Fibroblast of skin of abdomen (primary cell): ENCODE measurements around the gene SPAG16.

Experiments used
- DNase-seq: peaks from one replicate; pipeline ENCODE4 v3.0.0-alpha.2; 2013

SPAG16 gene

GRCh38 chr2:214098811-214099210 is 814.5 kb downstream of the SPAG16 start:
- no peak for DNase-seq

- no peak for DNase-seq
Observed at GRCh38 chr2:214100488-214100887, 816.2 kb downstream of the SPAG16 start.

GRCh38 chr2:214103276-214104001 is 819.2 kb downstream of the SPAG16 start:
- DNase-seq: no peak

- no peak for DNase-seq
Observed at GRCh38 chr2:214104219-214104618, 820.0 kb downstream of the SPAG16 start.

- DNase-seq: no peak
Observed at GRCh38 chr2:214104967-214105366, 820.7 kb downstream of the SPAG16 start.

GRCh38 chr2:214107726-214108125 is 823.5 kb downstream of the SPAG16 start:
- no peak for DNase-seq

GRCh38 chr2:214108598-214108997 is 824.3 kb downstream of the SPAG16 start:
- no peak for DNase-seq

GRCh38 chr2:214117054-214117453 is 832.8 kb downstream of the SPAG16 start:
- DNase-seq: no peak

GRCh38 chr2:214126135-214126534 is 841.9 kb downstream of the SPAG16 start:
- peak; percentile 49 for DNase-seq

GRCh38 chr2:214127170-214127569 is 842.9 kb downstream of the SPAG16 start:
- no peak for DNase-seq

- DNase-seq: peak; percentile 74
Observed at GRCh38 chr2:214127571-214127970, 843.3 kb downstream of the SPAG16 start.

- DNase-seq: no peak
Observed at GRCh38 chr2:214128040-214128439, 843.8 kb downstream of the SPAG16 start.

GRCh38 chr2:214130114-214130513 is 845.9 kb downstream of the SPAG16 start:
- DNase-seq: no peak

GRCh38 chr2:214135966-214136365 is 851.7 kb downstream of the SPAG16 start:
- peak; percentile 13 for DNase-seq

- DNase-seq: no peak
Observed at GRCh38 chr2:214138779-214139178, 854.5 kb downstream of the SPAG16 start.

GRCh38 chr2:214139630-214140284 is 855.5 kb downstream of the SPAG16 start:
- DNase-seq: no peak

- DNase-seq: no peak
Observed at GRCh38 chr2:214156971-214157370, 872.7 kb downstream of the SPAG16 start.

GRCh38 chr2:214158851-214159250 is 874.6 kb downstream of the SPAG16 start:
- DNase-seq: no peak

GRCh38 chr2:214169281-214169680 is 885.0 kb downstream of the SPAG16 start:
- no peak for DNase-seq

- DNase-seq: peak; percentile 26
Observed at GRCh38 chr2:214169736-214170135, 885.5 kb downstream of the SPAG16 start.

GRCh38 chr2:214174563-214174962 is 890.3 kb downstream of the SPAG16 start:
- no peak for DNase-seq

GRCh38 chr2:214180071-214180470 is 895.8 kb downstream of the SPAG16 start:
- peak; percentile 10 for DNase-seq

- no peak for DNase-seq
Observed at GRCh38 chr2:214180686-214181085, 896.4 kb downstream of the SPAG16 start.

- DNase-seq: no peak
Observed at GRCh38 chr2:214184461-214184860, 900.2 kb downstream of the SPAG16 start.
